GM19193 (cell line): ENCODE results near the gene PRKACB.

Experiments used
- POLR2A ChIP-seq: IDR thresholded peaks from 4 replicates; pipeline ENCODE4 v1.6.1; 2011; ENCODE audit not compliant: insufficient read depth, insufficient read length; ENCODE audit errors: extremely low read depth

The PRKACB gene

DNA sequence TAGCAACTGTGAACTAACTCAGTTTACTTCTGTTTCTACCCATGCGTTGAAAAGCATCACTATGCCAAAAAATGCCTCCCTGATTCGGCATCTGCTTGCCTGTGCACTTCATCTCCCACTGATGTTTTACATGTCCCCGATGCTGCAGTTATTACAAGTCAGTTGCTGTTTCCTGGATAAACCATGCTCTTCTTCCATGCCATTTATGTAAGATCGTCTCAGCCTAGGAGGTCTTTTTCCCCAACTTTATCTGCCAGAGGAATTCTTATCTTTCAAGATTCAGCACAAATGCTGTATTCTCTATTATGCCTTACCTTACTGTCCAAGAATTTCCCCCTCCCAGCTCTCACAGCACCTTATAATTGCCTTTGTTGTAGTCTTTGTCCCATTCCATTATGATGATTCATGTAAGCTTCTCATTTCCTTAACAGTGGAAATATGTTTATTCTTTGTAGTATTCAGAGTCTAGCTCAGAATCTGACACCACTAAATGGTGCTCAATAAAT is 30.0 kb downstream of the PRKACB start:
- TF ChIP-seq POLR2A = no peak

- TF ChIP-seq POLR2A = no peak
Measured at GRCh38 chr1:84181350-84182005, 37.4 kb downstream of the PRKACB start.

- no peak for TF ChIP-seq POLR2A
Measured at GRCh38 chr1:84190455-84190854, 46.4 kb downstream of the PRKACB start.

DNA sequence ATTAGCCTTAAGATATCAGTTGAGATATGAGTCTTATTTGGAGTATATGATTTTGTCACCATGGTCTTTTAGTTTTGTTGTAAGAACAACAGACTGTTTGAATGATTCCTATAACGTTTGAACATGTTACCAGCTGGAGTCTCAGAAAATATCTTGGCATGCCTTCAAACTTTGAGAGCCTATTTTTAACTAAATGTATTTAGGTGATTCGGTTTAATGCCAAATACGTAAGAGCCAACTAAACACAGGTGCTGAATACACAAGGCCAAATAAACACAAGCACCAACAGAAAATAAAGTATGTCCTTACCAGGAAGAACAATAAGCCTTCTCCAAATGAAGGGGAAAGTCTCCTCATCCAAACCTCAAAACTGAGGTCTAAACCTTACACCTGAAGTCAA is 48.6 kb downstream of the PRKACB start:
- no peak for TF ChIP-seq POLR2A

DNA sequence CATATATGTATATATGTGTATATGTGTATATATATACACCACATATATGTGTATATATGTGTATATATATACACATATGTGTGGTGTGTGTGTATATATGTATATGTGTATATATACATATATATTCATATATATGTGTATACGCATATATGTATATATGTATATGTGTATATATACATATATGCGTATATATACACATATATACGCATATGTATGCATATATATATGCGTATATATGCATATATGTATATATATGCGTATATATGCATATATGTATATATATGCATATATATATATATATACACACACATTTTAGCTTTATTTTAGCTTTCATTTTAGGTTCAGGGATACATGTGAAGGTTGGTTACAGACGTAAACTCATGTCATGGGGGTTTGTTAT is 54.8 kb downstream of the PRKACB start:
- no peak for TF ChIP-seq POLR2A

GRCh38 chr1:84199257-84199656 is 55.2 kb downstream of the PRKACB start:
- TF ChIP-seq POLR2A = no peak

GRCh38 chr1:84202126-84202525 is 58.1 kb downstream of the PRKACB start:
- TF ChIP-seq POLR2A = no peak

GRCh38 chr1:84206375-84206774 is 62.3 kb downstream of the PRKACB start:
- no peak for TF ChIP-seq POLR2A

GRCh38 chr1:84208935-84209334 is 64.9 kb downstream of the PRKACB start:
- no peak for TF ChIP-seq POLR2A

DNA sequence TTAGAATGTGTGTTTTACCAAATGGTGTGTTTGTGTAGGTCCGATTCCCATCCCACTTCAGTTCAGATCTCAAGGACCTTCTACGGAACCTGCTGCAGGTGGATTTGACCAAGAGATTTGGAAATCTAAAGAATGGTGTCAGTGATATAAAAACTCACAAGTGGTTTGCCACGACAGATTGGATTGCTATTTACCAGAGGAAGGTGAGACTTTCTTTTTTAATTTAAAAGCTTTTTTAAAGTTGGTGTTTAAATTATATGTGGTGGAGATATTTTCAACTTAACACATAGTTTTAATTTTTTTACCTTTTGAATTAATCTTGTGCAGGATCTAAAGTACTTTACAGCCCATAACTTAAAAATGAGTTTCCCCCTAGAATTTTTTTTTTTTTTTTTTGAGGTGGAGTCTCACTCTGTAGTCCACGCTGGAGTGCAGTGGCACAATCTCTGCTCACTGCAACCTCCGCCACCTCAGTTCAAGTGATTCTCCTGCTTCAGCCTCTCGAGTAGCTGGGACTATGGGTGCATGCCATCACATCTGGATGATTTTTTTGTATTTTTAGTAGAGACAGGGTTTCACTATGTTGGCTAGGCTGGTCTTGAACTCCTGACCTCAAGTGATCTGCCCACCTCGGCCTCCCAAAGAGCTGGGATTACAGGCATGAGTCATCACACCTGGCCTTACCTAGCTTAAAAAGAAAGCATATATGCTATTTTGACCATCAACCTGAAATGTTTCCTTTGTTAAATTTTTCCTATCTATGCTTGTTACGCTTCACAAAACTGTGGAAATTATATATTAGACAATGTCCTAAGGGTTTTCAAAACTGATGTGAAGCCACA is 70.3 kb downstream of the PRKACB start:
- TF ChIP-seq POLR2A = no peak

DNA sequence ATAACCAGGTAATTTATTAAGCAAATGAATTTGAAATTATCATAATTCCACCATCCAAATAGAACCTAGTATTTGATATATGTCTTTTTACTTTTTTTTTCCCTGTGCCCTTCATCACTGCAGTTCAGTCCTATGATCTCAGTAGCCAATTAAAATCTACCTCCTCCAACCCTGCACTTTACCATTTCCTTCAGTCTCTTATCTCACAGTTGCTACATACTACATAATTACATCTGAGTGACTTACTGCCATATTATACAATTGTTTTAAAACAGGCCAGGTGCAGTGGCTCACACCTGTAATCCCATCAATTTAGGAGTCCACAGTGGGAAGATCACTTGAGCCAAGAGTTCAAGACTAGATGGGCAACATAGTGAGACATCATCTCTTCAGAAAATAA is 73.2 kb downstream of the PRKACB start:
- TF ChIP-seq POLR2A = no peak

GRCh38 chr1:84223751-84224432 is 79.8 kb downstream of the PRKACB start:
- TF ChIP-seq POLR2A = no peak

DNA sequence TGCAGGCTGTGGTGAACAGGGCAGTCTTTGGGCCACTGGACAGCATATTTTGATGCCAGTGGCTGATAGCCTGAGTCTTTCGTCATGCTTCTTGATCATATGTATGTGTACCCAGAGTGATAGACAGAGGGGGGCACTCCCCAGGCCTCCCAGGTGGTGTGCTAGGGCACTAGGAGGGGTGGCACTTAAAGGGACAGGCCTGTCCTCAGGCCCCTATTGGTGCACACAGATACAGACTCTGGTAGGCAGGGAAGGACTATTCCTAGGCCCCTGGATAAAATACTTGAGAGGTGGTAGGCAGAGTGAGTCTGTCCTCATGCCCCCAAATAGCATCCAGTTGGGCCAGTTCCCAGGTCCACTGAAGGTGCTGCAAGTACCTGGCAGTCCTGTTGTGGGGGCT is 80.8 kb downstream of the PRKACB start:
- TF ChIP-seq POLR2A = no peak

GRCh38 chr1:84225646-84226045 is 81.6 kb downstream of the PRKACB start:
- TF ChIP-seq POLR2A = no peak

GRCh38 chr1:84236256-84236655 is 92.2 kb downstream of the PRKACB start:
- TF ChIP-seq POLR2A = no peak

DNA sequence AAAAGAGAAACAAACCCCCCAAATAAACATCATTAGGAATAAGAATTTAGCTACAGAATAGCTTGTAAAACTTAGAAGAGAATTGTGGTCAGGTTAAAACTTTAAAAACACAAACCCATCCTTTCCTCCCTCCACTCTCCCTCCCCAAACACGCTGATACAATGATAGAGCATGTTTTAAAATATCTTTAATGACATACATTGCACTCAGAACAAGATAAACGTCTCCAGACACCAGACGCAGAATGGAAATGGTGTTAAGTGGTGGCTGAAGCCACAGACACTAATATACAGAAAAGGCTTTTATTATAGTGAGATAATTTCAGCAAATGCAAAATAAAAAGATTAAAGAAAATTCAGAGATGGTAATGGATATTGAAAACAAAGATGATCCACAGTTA is 98.6 kb downstream of the PRKACB start:
- no peak for TF ChIP-seq POLR2A

GRCh38 chr1:84245563-84245962 is 101.5 kb downstream of the PRKACB start:
- no peak for TF ChIP-seq POLR2A

DNA sequence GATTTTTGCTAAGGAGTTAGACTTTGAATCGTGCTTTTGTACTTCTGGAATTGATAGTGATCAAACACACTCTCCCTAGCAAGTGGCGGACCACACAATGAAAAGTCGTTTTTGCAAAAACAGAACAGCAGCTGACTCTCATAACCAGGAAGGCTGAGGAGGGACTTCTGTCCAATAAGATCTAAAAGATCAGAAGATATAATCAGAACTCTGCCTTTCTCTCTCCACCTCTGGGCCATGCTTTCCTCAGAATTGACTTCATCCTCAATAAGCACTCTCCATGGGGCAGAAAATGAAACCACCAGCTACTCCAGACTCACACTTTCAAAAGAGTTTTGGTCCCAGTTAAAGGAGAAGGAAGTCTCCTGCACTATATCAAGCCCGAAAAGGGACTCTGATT is 102.1 kb downstream of the PRKACB start:
- TF ChIP-seq POLR2A = no peak
